Colon (tissue), 2 donors: Measurements from ENCODE around the gene ZNF761.
"Not testable (repeated sequence)": the region's sequence is repeated elsewhere in the genome, so short reads cannot be mapped to it uniquely, and the experiment has no call there.

Experiments used
- FAIRE-seq: peaks from 2 replicates; lab custom pipeline; 2012; peaks lifted over from hg19 to GRCh38; lab: Jason Lieb, UNC
- donor health status: control.
- donor health status: control.

Gene ZNF761

GRCh38 chr19:53460131-53460721 is 28.4 kb downstream of the ZNF761 start:
- FAIRE-seq = not testable (repeated sequence)

DNA sequence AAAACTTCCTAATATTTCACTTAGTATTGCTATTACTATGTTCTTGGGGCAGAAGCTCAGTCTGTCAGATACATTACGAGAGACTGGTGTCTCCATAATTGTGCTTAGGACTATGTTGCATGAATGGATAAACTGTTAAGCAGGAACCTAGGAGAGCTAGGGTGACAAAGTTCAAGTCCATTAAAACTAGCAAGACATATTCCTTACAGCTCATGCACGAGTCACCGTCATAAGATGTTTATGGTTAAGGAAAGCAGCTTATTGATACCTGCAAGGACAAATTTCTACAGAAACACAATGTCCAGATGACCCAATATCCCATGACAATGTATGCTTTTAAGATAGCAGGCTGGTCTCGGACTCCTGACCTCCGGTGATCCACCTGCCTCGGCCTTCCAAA is 30.1 kb downstream of the ZNF761 start:
- no peak for FAIRE-seq

DNA sequence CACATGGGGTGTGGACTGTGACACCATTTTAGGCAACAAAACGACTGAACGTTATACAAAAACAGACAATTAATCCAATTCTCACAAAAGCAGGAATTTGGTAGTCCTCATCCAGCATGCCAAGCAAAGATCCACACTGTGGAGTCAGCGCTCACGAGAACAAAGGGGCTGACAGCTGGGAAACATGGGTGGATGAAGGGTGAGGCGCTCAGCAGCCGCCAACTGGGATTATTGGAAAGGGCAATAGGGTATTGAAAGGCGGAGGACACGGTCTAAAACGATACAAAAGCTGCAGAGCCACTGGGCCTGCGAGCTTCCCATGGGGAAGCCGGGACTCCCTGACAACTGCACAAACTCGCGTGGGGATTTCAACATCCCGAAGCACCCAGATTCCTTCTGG is 31.1 kb downstream of the ZNF761 start:
- no peak for FAIRE-seq

GRCh38 chr19:53463263-53463662 is 31.5 kb downstream of the ZNF761 start:
- FAIRE-seq = no peak

DNA sequence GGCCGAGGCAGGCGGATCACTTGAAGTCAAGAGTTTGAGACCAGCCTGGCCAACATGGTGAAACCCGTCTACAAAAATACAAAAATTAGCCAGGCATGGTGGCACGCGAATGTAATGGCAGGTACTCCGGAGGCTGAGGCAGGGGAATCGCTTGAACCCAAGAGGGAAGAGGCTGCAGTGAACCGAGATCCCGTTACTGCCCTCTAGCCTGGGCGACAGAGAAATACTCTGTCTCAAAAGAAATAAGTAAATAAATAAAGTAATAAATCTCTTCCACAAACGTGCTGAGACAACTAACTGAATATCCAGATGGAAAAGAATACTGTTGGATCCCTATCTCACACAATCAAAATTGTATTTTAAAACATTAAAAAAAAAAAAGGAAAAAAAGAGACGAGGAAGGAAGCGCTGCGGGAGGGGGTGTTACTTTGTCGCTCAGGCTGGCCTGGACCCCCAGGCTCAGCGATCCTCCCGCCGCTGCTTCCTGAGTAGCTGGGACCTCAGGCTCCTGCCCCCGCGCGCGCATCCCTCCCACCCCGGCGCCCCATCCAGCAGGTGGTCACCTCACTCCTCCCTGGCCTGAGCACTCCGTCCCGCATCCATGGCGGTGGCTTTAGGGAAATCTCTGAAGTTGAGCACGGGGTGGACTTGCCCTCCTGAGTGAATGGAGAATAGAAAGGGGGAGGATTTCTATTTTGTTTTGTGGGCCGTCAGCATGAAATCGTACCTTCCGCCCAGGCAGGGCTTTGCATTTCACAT is 35.1 kb downstream of the ZNF761 start:
- FAIRE-seq = no peak

DNA sequence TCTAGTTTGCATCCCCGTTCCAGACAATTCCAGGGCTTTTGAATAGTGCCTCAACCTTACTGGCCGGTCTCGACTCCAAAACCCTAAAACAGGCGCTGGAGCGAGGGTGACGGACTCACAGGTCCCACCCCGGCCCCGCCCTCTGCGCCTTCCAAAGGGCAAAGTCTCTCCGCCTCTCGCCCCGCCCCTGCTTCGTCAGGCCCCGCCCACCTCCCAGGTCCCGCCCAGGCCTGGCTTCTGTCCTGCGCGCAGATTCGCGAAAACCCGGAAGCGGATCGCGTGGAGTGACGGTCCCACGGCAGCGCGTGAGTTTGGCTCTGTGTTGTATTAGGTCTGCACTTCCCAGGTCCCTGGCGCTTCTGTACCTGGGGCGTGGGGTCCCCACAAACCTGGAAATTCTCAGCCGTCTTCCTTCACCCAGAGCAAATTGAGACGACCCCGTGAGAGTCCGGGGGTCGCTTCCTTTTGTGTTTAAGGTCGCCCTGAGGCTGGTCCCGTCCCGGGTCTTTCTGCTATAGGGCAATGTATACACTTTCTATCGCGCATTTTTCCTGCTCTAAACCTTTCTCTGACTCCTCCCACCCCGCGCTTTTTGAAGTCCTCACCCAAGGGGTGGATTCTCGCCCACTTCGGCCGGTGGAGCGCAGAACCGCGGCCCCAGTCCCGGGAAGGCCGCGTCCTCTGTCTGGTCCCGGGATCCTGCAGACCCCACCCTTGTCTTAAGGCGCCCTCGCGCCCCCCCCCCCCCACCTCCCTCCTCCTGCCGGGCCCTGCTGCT is 35.9 kb downstream of the ZNF761 start, which contains the start of gene ZNF813:
Gene ZNF813, plus strand, starts transcription at position 249 of the 778 bp plus-strand sequence. CDS start 16,090 bp downstream, outside the sequence.
- FAIRE-seq = no peak

DNA sequence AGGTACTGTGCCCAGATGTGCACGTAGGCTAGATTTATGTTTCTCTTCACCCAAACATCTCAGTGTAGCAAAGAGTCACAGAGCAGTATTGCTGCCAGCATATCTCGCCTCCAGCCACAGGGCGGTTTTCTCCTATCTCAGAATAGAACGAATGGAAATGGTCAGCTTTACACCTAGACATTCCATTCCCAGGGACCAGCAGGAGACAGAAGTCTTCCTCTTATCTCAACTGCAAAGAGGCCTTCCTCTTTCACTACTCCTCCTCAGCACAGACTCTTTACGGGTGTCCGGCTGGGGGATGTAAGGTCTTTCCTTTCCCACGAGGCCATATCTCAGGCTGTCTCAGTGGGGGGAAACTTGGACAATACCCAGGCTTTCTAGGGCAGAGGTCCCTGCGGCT is 36.8 kb downstream of the ZNF761 start:
- FAIRE-seq = not testable (repeated sequence)

DNA sequence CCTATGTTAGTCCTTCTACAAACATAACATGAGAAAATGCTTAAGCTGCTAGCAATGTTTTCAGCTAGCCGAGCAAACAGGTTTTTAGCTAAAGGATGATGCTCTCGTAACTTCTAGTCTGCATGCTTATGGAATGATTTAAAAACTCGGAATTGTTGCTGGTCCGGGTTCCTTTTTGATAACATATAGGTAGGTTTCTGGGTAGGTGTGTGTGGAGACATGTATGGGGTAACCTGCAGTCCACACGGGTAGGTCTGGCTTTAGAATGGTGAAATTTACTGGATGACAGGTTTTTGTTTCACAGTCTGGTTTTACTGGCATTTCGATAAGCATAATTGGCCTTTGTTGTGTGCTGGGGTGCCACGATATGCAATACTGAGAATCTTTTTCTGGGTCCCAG is 40.1 kb downstream of the ZNF761 start:
- FAIRE-seq = no peak

DNA sequence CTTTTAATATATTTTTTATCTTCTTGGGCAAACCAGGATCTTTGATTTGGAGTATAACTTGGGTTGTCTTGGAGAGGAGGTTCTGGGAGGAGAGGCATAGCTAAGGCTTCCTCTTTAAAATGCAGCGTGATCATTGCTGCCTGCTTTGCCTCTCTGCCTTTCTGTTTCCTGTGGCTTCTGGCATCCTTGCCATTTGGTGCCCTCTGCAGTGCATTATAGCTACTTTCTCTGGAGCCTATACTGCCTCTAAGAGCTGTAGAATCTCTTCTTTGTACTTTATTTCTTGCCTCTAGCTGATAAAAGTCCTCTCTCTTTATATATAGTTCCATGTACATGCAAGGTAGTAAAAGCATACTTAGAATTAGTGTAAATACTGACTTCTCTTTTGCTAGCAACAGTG is 43.0 kb downstream of the ZNF761 start:
- FAIRE-seq = not testable (repeated sequence)

DNA sequence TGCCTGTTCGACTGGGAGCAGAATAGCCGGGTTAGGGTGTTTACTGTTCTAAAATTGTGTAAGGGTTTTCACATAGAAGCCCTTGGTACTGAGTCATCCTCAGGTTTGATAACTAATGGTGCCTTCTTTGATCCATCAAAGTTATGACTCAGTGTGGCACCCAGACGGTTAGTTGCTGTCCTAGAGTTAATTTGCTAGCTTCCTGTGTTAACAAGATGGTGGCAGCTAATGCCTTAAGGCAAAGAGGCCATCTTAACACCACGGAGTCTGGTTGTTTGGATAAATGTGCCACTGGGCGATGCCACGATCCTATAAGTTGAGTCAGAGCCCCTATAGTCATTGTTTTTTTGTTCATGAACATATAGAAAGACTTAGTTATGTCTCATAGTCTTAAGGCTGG is 43.7 kb downstream of the ZNF761 start:
- FAIRE-seq = not testable (repeated sequence)

DNA sequence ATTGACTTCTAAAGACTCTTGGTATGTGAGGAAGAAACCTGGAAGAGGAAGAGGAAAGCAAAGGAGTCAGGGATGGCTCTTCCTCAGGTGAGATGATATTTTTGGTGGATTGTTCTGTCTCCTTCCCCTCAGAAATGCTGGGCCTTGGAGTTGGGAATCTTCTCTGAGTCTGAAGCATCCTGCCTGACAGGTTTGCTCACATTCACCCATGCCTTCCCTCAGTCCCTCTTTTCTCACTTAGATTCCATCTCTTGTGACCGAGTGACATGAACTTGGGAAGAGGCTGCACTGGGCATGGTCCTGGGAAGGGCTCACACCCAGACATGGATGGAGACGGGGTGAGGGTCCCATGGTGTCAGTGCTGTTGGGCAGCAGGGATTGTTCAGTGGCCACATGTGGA is 52.0 kb downstream of the ZNF761 start:
- FAIRE-seq = not testable (repeated sequence)

DNA sequence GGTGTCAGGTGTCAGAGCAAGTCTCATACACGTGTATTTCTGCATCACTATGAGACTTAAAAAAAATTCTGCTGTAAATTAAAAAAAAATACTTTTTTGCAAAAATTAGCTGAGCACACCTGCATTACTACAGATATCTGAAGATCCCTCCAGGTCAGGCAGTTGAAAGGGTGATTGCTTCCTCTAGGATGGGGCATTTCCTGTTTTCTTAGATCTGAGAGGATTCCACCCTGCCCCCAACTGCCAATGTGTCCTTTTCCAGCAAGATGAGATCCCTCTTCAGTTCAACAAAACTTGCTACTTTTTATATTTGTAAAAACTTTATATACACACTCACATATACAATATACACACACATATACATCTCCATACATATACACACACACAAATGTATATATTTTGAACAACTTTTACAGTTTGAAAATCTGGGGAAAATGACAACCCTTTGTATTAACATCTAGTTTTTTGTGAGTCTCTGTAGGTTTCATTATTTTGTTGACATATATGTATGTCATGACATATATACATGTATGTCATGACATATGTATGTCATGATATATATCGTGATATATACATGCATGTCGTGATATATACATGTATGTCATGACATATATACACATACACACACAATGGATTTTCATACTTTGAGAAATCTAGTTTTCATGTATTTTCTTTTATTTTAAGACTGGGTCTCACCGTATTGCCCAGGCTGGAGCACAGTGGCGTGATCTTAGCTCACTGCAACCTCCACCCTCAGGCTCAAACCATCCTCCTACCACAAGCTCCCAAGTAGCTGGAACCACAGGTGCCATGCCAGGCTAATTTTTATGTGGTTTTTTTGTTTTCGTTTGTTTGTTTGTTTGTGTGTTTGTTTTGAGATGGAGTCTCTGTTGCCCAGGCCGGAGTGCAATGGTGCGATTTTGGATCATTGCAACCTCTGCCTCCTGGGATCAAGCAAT is 53.5 kb downstream of the ZNF761 start:
- peak; percentile 14 for FAIRE-seq

DNA sequence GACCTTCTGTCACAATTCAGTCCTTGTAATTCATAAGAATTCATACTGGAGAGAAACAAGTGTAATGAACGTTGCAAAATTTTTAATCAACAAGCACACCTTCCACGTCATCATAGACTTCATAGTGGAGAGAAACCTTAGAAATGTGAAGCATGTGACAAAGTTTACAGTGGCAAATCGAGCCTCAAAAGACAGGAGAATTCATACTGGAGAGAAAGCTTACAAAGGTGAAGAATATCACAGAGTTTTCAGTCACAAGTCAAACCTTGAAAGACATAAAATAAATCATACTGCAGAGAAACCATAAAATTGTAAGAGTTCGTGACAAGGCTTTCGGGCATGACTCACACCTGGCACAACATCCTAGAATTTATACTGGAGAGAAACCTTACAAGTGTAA is 60.4 kb downstream of the ZNF761 start:
- no peak for FAIRE-seq

GRCh38 chr19:53497311-53498023 is 65.7 kb downstream of the ZNF761 start:
- not testable (repeated sequence) for FAIRE-seq

DNA sequence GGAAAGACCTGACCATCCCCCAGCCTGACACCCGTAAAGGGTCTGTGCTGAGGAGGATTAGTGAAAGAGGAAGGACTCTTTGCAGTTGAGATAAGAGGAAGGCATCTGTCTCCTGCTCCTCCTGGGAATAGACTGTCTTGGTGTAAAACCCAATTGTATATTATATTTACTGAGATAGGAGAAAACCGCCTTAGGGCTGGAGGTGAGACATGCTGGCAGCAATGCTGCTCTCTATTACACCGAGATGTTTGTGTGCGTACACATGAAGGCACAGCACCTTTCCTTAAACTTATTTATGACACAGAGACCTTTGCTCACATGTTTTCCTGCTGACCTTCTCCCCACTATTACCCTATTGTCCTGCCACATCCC is 66.2 kb downstream of the ZNF761 start:
- not testable (repeated sequence) for FAIRE-seq

DNA sequence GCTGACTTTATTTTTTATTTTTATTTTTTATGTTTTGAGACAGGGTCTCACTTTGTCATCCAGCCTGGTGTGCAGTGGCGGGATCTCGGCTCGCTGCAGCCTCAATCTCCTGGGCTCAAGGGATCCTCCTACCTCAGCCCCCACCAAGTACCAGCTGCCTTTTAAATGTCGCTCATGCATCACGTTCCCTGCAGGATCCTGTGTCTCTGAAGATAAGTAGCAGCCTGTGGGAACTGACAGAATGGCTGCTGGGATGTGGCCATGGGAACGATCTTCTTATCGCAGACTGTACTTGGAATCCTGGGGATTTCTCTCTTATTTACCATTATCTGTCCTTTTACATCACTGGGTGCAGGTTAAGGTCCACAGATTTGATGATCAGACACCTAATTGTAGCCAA is 71.4 kb downstream of the ZNF761 start:
- not testable (repeated sequence) for FAIRE-seq

GRCh38 chr19:53503671-53504364 is 72.0 kb downstream of the ZNF761 start:
- not testable (repeated sequence) for FAIRE-seq

- not testable (repeated sequence) for FAIRE-seq
Observed at GRCh38 chr19:53504365-53504703, 72.5 kb downstream of the ZNF761 start.

DNA sequence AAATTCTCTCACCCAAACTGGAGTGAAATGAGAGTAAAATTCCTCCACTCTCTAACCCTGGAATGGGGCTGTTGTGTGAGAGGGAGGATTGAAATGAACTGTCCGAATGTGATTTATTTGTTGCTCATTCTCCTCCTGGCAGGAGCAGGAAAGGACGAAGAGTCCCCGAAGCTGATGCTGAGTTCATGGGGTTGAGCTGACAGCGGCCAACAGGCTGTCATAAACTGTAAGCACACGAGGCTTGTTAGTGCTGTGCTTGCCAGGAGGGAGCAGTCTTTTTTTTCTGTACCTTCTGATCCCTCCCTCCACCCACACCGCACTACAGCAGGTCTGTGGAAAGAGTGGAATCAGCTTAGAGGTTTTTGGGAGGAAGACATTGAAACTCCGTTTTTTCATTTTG is 73.1 kb downstream of the ZNF761 start:
- FAIRE-seq = no peak

DNA sequence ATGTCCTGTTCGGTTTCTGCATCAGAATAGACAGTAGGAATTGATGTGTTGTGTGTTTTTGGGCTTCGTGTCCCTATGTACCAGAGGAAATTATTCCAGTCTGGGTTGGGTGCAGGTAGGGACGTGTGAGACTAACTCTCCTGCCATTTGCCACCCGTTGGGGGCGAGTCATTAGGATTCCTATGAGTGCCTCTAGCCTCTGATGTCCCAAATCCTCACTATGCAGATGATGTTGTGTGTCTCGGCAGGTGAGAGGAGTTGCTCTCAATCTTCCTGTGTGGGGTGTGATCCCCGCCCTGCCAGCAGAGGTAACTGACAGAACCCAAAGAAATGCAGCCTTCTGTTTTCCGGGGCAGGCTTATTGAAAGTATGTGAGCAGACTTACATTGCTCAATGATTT is 74.9 kb downstream of the ZNF761 start:
- FAIRE-seq = no peak
